ENCODE data around the gene FAM222B. TPM values are rescaled to one million over a fixed set of nuclear protein-coding genes. Genes with fewer than 3 reads are reported as not detected.

Gene FAM222B
- total and polyA plus RNA-seq, 9 of the 15 experiments (the other 6 are each of a cell fraction or from before 2014, with no cell fraction given) = 4.0 to 34.6 (median 7.5) TPM

DNA sequence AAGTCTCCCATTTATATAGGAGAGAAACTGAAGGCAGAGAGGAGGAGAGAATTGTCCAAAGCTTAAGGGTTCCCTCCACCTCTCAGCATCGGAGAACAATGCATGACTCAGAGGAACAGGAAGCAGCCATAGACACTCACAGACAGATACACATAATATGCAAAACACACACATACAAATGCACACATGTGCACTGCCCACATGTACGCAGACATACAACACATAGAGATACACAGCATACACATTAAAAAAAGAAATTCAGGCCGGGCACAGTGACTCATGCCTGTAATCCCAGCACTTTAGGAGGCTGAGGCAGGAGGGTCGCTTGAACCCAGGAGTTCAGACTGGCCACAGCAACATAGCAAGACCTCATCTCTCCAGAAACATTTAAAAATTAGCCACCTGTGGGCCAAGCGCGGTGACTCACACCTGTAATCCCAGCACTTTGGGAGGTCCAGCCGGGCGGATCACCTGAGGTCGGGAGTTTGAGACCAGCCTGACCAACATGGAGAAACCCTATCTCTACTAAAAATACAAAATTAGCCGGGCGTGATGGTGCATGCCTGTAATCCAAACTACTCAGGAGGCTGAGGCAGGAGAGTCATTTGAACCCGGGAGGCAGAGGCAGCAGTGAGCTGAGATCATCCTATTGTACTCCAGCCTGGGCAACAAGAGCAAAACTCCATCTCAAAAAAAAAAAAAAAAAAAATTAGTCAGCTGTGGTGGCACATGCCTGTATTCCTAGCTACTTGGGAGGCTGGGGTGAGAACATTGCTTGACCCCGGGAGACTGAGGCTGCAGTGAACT, 23.6 kb upstream of the FAM222B start (continued):
- TF ChIP-seq GTF2E2 (tag; IDR thresholded peaks at IDR 0.05) (no peak), ZNF668 (CRISPR knock-in tag; IDR thresholded peaks at IDR 0.05) (no peak), GATA2 (CRISPR knock-in tag; IDR thresholded peaks at IDR 0.05) (no peak), XRCC3 (IDR thresholded peaks at IDR 0.05) (no peak), RBM34 (IDR thresholded peaks at IDR 0.05; ENCODE audit: borderline replicate concordance, insufficient read depth, low read length) (no peak), RBM15 (IDR thresholded peaks at IDR 0.05; ENCODE audit: insufficient read depth, low read length) (no peak), SMAD1 (IDR thresholded peaks at IDR 0.05; ENCODE audit: low read depth, low read length, partially characterized antibody) (no peak), STAT5B (CRISPR knock-in tag; IDR thresholded peaks at IDR 0.05) (no peak), MCM3 (IDR thresholded peaks at IDR 0.05) (no peak), ARHGAP35 (IDR thresholded peaks at IDR 0.05; ENCODE audit: partially characterized antibody) (no peak), HNRNPH1 (optimal IDR thresholded peaks at IDR 0.05; ENCODE audit: low read depth, low read length) (no peak), JUND (IDR thresholded peaks at IDR 0.05; ENCODE audit: borderline replicate concordance, low read depth, low read length) (peak; percentile 27; the same call in 1 of the 2 replicates), JUND (tag; IDR thresholded peaks at IDR 0.05; ENCODE audit: borderline replicate concordance, low read depth, low read length) (no peak; the same call in 2 of the 3 replicates), ATF7 (IDR thresholded peaks at IDR 0.05) (no peak), KLF13 (tag; IDR thresholded peaks at IDR 0.05; ENCODE audit: borderline replicate concordance, low read depth) (no peak), ETV5 (CRISPR knock-in tag; IDR thresholded peaks at IDR 0.05; ENCODE audit: low read depth) (no peak), ZNF551 (CRISPR knock-in tag; IDR thresholded peaks at IDR 0.05) (no peak), EP400 (IDR thresholded peaks at IDR 0.05) (0 out of 2 replicates have a peak, but pooled peaks have one; percentile 3), HDGF (IDR thresholded peaks at IDR 0.05) (peak; percentile 97), ZKSCAN3 (CRISPR knock-in tag; IDR thresholded peaks at IDR 0.05) (no peak), MCM2 (IDR thresholded peaks at IDR 0.05; ENCODE audit: low read depth) (no peak), DMBX1 (CRISPR knock-in tag; IDR thresholded peaks at IDR 0.05; ENCODE audit: borderline replicate concordance) (0 out of 2 replicates have a peak, but pooled peaks have one; percentile 56), SMARCE1 (IDR thresholded peaks at IDR 0.05) (peak; percentile 58), KDM4B (IDR thresholded peaks at IDR 0.05; ENCODE audit: borderline replicate concordance in 2 of 2, low read depth in 1 of 2) (no peak)
- TF ChIP-seq, protein P1, sequence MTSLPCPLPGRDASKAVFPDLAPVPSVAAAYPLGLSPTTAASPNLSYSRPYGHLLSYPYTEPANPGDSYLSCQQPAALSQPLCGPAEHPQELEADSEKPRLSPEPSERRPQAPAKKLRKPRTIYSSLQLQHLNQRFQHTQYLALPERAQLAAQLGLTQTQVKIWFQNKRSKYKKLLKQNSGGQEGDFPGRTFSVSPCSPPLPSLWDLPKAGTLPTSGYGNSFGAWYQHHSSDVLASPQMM (CRISPR knock-in tag; IDR thresholded peaks at IDR 0.05) = no peak
- TF ChIP-seq, protein P2, sequence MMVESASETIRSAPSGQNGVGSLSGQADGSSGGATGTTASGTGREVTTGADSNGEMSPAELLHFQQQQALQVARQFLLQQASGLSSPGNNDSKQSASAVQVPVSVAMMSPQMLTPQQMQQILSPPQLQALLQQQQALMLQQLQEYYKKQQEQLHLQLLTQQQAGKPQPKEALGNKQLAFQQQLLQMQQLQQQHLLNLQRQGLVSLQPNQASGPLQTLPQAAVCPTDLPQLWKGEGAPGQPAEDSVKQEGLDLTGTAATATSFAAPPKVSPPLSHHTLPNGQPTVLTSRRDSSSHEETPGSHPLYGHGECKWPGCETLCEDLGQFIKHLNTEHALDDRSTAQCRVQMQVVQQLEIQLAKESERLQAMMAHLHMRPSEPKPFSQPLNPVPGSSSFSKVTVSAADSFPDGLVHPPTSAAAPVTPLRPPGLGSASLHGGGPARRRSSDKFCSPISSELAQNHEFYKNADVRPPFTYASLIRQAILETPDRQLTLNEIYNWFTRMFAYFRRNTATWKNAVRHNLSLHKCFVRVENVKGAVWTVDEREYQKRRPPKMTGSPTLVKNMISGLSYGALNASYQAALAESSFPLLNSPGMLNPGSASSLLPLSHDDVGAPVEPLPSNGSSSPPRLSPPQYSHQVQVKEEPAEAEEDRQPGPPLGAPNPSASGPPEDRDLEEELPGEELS (CRISPR knock-in tag; IDR thresholded peaks at IDR 0.05; ENCODE audit: borderline replicate concordance) = no peak
- TF ChIP-seq, protein P3, sequence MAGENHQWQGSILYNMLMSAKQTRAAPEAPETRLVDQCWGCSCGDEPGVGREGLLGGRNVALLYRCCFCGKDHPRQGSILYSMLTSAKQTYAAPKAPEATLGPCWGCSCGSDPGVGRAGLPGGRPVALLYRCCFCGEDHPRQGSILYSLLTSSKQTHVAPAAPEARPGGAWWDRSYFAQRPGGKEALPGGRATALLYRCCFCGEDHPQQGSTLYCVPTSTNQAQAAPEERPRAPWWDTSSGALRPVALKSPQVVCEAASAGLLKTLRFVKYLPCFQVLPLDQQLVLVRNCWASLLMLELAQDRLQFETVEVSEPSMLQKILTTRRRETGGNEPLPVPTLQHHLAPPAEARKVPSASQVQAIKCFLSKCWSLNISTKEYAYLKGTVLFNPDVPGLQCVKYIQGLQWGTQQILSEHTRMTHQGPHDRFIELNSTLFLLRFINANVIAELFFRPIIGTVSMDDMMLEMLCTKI (IDR thresholded peaks at IDR 0.05; ENCODE audit: partially characterized antibody) = no peak

Measured in K562 (cell line).